ENCODE data around the gene DIP2B. TPM values are rescaled to one million over a fixed set of nuclear protein-coding genes. Genes with fewer than 3 reads are reported as not detected.
A peak's percentile ranks its signal among the peaks of the same experiment; 100 is the strongest.

Gene DIP2B
- polyA plus RNA-seq, 3 donors: 3.5 to 12.3 (median 6.5) TPM

- Histone ChIP-seq H3K4me1 (ENCODE audit: control insufficient read depth in 1 of 2, insufficient read depth in 2 of 2, low read length in 2 of 2) (no peaks in the 10 kb centered on the region), H2AFZ (ENCODE audit: insufficient read depth, low read depth, low read length, poor library complexity, severe bottlenecking) (no peak overlapping the region), H3K9ac (ENCODE audit: insufficient read depth, low read length, poor library complexity, severe bottlenecking) (no peak overlapping the region), H3K27me3 (ENCODE audit: control insufficient read depth in 2 of 2, insufficient read depth in 2 of 2, low read length in 2 of 2) (no peaks in the 10 kb centered on the region), H3K4me2 (replicated peaks; ENCODE audit: extremely low read depth, low read length, poor library complexity, severe bottlenecking) (no peak overlapping the region), H3K4me3 (replicated peaks in 1 of 3; ENCODE audit: low read depth in 2 of 3, low read length in 3 of 3) (no peak overlapping the region), H3K9me3 (replicated peaks in 1 of 2; ENCODE audit: control insufficient read depth in 1 of 2, insufficient read depth in 1 of 2, low read length in 2 of 2) (no peaks in the 10 kb centered on the region), H3K27ac (ENCODE audit: low read depth in 1 of 2, low read length in 2 of 2) (no peak overlapping the region), H3K79me2 (ENCODE audit: insufficient read depth, low read length) (no peaks in the 10 kb centered on the region), H3K36me3 (replicated peaks in 1 of 2; ENCODE audit: control insufficient read depth in 1 of 2, insufficient read depth in 2 of 2, low read length in 2 of 2) (peaks cover 10 to 48% of the 10 kb centered on the region in 2 donors), H4K20me1 (ENCODE audit: insufficient read depth, low read length) (peaks cover 21% of the 10 kb centered on the region)
- TF ChIP-seq CTCF (IDR thresholded peaks at IDR 0.05): no peak
- no CpG with 5 or more reads among the region's 8 CpGs for WGBS (ENCODE audit: insufficient coverage)
- H3K27me3 Mint-ChIP-seq (ENCODE audit: low read depth in 3 of 3): no peaks in the 10 kb centered on the region
- intact Hi-C loops (cut with micrococcal nuclease): no loop called here
- H3K9me3 Mint-ChIP-seq: peaks cover 0 to 3% (median 0%) of the 10 kb centered on the region in 7 donors
- DNase-seq: no peak
- peak overlapping the region in 1 of 7 donors; percentile 24 for H3K27ac Mint-ChIP-seq
- H3K4me3 Mint-ChIP-seq: no peak overlapping the region
- H3K36me3 Mint-ChIP-seq: peaks cover 28 to 36% of the 10 kb centered on the region in 2 donors
- H3K4me1 Mint-ChIP-seq: no peaks in the 10 kb centered on the region
These were observed 142.2 kb downstream of the DIP2B start for GRCh38 chr12:50647031-50647430.

- no peak overlapping the region for H3K4me3 Mint-ChIP-seq
- no CpG with 5 or more reads among the region's 2 CpGs for WGBS (ENCODE audit: insufficient coverage)
These were observed 142.7 kb downstream of the DIP2B start for GRCh38 chr12:50647479-50647878.

More at GRCh38 chr12:50647479-50647878, 142.7 kb downstream of the DIP2B start:
- Histone ChIP-seq H4K20me1 (ENCODE audit: insufficient read depth, low read length) (peaks cover 18% of the 10 kb centered on the region), H3K9me3 (replicated peaks in 1 of 2; ENCODE audit: control insufficient read depth in 1 of 2, insufficient read depth in 1 of 2, low read length in 2 of 2) (no peaks in the 10 kb centered on the region), H3K79me2 (ENCODE audit: insufficient read depth, low read length) (no peaks in the 10 kb centered on the region), H3K36me3 (replicated peaks in 1 of 2; ENCODE audit: control insufficient read depth in 1 of 2, insufficient read depth in 2 of 2, low read length in 2 of 2) (peaks cover 7 to 43% of the 10 kb centered on the region in 2 donors), H2AFZ (ENCODE audit: insufficient read depth, low read depth, low read length, poor library complexity, severe bottlenecking) (no peak overlapping the region), H3K9ac (ENCODE audit: insufficient read depth, low read length, poor library complexity, severe bottlenecking) (no peak overlapping the region), H3K4me1 (ENCODE audit: control insufficient read depth in 1 of 2, insufficient read depth in 2 of 2, low read length in 2 of 2) (no peaks in the 10 kb centered on the region), H3K4me3 (replicated peaks in 1 of 3; ENCODE audit: low read depth in 2 of 3, low read length in 3 of 3) (no peak overlapping the region), H3K4me2 (replicated peaks; ENCODE audit: extremely low read depth, low read length, poor library complexity, severe bottlenecking) (no peak overlapping the region), H3K27ac (ENCODE audit: low read depth in 1 of 2, low read length in 2 of 2) (no peak overlapping the region), H3K27me3 (ENCODE audit: control insufficient read depth in 2 of 2, insufficient read depth in 2 of 2, low read length in 2 of 2) (no peaks in the 10 kb centered on the region)
- no peaks in the 10 kb centered on the region for H3K27me3 Mint-ChIP-seq (ENCODE audit: low read depth in 3 of 3)
- no peak overlapping the region for H3K27ac Mint-ChIP-seq
- no peak for DNase-seq
- no peaks in the 10 kb centered on the region for H3K4me1 Mint-ChIP-seq
- no peak for TF ChIP-seq CTCF (IDR thresholded peaks at IDR 0.05)
- intact Hi-C loops (cut with micrococcal nuclease): no loop called here
- peaks cover 0 to 3% (median 0%) of the 10 kb centered on the region in 7 donors for H3K9me3 Mint-ChIP-seq
- H3K36me3 Mint-ChIP-seq: peaks cover 25 to 33% of the 10 kb centered on the region in 2 donors

Measured in CD14-positive monocyte (primary cell).